ENCODE data around the gene COL5A1.

The COL5A1 gene

DNA sequence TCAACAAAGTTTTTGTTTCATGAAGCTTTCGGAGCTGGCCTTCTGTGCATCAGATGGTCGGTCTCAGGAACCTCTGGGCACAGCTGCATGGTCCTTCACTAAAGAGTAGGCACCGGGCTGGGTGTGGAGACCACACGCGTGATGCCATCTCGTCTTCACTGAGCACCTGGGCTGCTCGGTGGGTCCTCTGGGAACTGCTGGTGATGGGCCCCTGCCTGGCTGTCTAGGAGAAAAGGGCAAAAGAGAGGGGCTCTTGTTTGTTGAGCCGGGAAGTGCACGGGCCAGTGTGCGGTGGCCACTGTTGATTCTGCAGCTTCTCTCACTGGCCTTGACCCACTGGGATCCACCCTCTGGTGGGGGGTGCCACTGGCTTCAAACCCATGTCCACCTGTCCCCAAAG lies 46.0 kb downstream of the COL5A1 start:
- Histone ChIP-seq H3K23ac (ENCODE audit: low read length in 2 of 2) (no peak overlapping the region), H3K9ac (ENCODE audit: low read length) (no peak overlapping the region), H3K4me1 (ENCODE audit: control insufficient read depth, insufficient read depth, low read depth, low read length) (peaks cover 20% of the 10 kb centered on the region), H3K4me2 (ENCODE audit: low read length, poor library complexity, severe bottlenecking) (no peak overlapping the region), H3K18ac (ENCODE audit: low read depth in 1 of 2, low read length in 2 of 2) (no peak overlapping the region), H3K27ac (ENCODE audit: low read length, poor library complexity, severe bottlenecking) (no peak overlapping the region), H4K91ac (ENCODE audit: low read length) (no peak overlapping the region), H2BK5ac (ENCODE audit: low read depth, low read length, poor library complexity, severe bottlenecking) (no peak overlapping the region), H2AFZ (ENCODE audit: low read depth, low read length) (no peak overlapping the region), H3K27me3 (ENCODE audit: control insufficient read depth in 1 of 2, insufficient read depth in 1 of 2, low read length in 2 of 2) (no peaks in the 10 kb centered on the region), H3K4me3 (ENCODE audit: insufficient read depth in 1 of 2, low read depth in 1 of 2, low read length in 2 of 2) (no peak overlapping the region), H2AK5ac (ENCODE audit: low read length, severe bottlenecking) (no peak overlapping the region), H2BK120ac (ENCODE audit: low read depth, low read length) (no peak overlapping the region), H3K36me3 (ENCODE audit: control insufficient read depth in 1 of 2, insufficient read depth in 2 of 2, low read depth in 1 of 2, low read length in 2 of 2) (peaks cover 38 to 72% of the 10 kb centered on the region in 2 experiments), H4K8ac (ENCODE audit: low read length) (no peak overlapping the region), H3K4ac (ENCODE audit: low read depth in 1 of 2, low read length in 2 of 2) (no peak overlapping the region), H3K79me1 (replicated peaks; ENCODE audit: low read length, poor library complexity, severe bottlenecking) (peaks cover 67% of the 10 kb centered on the region), H2BK12ac (ENCODE audit: low read length in 2 of 2) (no peak overlapping the region), H3K9me3 (ENCODE audit: control insufficient read depth, low read length) (no peaks in the 10 kb centered on the region), H2BK15ac (ENCODE audit: low read depth, poor library complexity, severe bottlenecking) (peak overlapping the region; percentile 0), H3K14ac (ENCODE audit: low read length in 2 of 2) (no peak overlapping the region)
- no peak for DNase-seq
- 96% methylated on average over 10 of the region's 10 CpGs for WGBS

DNA sequence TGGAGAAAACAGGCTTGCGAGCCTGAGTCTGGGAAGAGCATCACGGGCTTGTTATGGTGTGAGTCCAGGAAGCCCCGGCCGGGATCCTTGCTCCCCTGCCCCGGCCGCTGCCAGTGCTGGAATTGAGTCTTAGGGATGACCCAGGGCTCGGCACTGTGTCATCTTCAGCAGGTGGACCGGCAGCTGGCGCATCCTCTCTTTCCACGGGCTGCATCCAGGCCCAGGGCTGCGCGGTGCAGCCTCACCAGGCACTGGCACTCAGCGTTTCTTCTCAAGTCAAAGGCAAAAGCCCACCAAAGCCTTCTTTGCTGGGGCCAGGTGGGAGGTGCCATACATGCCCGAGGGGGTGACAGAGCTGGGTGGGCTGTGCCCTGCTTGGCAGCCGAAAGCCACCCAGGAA lies 46.6 kb downstream of the COL5A1 start:
- no peak overlapping the region for H2BK15ac ChIP-seq (ENCODE audit: low read depth, poor library complexity, severe bottlenecking)
- no peaks in the 10 kb centered on the region for H3K27me3 ChIP-seq (ENCODE audit: control insufficient read depth in 1 of 2, insufficient read depth in 1 of 2, low read length in 2 of 2)
- H2BK120ac ChIP-seq (ENCODE audit: low read depth, low read length), result no peak overlapping the region
- H2AFZ ChIP-seq (ENCODE audit: low read depth, low read length), result no peak overlapping the region
- H3K79me1 ChIP-seq (replicated peaks; ENCODE audit: low read length, poor library complexity, severe bottlenecking), result peaks cover 62% of the 10 kb centered on the region
- no peak overlapping the region for H3K4me2 ChIP-seq (ENCODE audit: low read length, poor library complexity, severe bottlenecking)
- WGBS, result 96% methylated on average over 15 of the region's 15 CpGs
- H3K4me3 ChIP-seq (ENCODE audit: insufficient read depth in 1 of 2, low read depth in 1 of 2, low read length in 2 of 2), result no peak overlapping the region
- no peak overlapping the region for H3K4ac ChIP-seq (ENCODE audit: low read depth in 1 of 2, low read length in 2 of 2)
- no peak overlapping the region for H3K14ac ChIP-seq (ENCODE audit: low read length in 2 of 2)
- H3K36me3 ChIP-seq (ENCODE audit: control insufficient read depth in 1 of 2, insufficient read depth in 2 of 2, low read depth in 1 of 2, low read length in 2 of 2), result peaks cover 38 to 75% of the 10 kb centered on the region in 2 experiments
- H3K18ac ChIP-seq (ENCODE audit: low read depth in 1 of 2, low read length in 2 of 2), result peak overlapping the region in 1 of 2 experiments; percentile 26
- H4K8ac ChIP-seq (ENCODE audit: low read length), result no peak overlapping the region
- H2AK5ac ChIP-seq (ENCODE audit: low read length, severe bottlenecking), result no peak overlapping the region
- H3K4me1 ChIP-seq (ENCODE audit: control insufficient read depth, insufficient read depth, low read depth, low read length), result peaks cover 15% of the 10 kb centered on the region
- H4K91ac ChIP-seq (ENCODE audit: low read length), result no peak overlapping the region
- H3K9ac ChIP-seq (ENCODE audit: low read length), result no peak overlapping the region
- no peak for DNase-seq
- H2BK5ac ChIP-seq (ENCODE audit: low read depth, low read length, poor library complexity, severe bottlenecking), result no peak overlapping the region
- no peak overlapping the region for H3K23ac ChIP-seq (ENCODE audit: low read length in 2 of 2)
- no peaks in the 10 kb centered on the region for H3K9me3 ChIP-seq (ENCODE audit: control insufficient read depth, low read length)
- H2BK12ac ChIP-seq (ENCODE audit: low read length in 2 of 2), result no peak overlapping the region
- no peak overlapping the region for H3K27ac ChIP-seq (ENCODE audit: low read length, poor library complexity, severe bottlenecking)

DNA sequence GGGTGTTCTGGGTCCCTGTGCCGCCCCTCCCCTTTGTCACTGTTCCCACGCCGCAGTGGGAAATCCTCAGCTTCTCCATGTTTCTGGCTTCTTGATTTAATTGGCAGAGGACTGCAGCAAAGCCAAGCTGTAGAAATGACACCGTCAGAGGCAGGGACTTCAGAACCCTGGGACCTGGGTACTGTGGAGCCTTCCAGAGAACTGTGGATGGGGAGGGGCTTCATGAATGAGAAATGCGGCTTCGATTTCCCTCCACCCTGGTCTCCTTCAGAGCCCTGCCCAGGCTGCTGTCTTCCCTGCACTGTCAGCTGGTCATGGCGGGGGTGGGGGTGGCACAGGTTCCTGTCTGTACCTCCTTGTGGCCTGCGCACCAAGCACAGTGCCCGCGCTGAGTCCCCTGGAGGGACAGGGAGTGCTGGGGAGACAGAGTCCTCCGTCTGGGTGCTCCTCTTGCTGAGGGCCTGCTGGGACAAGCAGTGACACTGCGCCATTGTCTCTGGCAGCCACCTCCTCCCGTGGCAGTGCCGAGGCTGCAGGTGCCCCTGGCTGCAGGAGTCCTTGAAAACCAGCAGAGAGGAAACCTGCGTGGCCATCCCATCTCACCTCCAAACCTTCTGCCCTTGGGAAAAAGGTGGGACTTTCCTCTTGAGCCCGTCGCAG lies 47.2 kb downstream of the COL5A1 start:
- WGBS, result 95% methylated on average over 16 of the region's 17 CpGs
- H3K27me3 ChIP-seq (ENCODE audit: control insufficient read depth in 1 of 2, insufficient read depth in 1 of 2, low read length in 2 of 2), result no peaks in the 10 kb centered on the region
- H3K4me1 ChIP-seq (ENCODE audit: control insufficient read depth, insufficient read depth, low read depth, low read length), result peaks cover 13% of the 10 kb centered on the region
- peaks cover 63% of the 10 kb centered on the region for H3K79me1 ChIP-seq (replicated peaks; ENCODE audit: low read length, poor library complexity, severe bottlenecking)
- H3K36me3 ChIP-seq (ENCODE audit: control insufficient read depth in 1 of 2, insufficient read depth in 2 of 2, low read depth in 1 of 2, low read length in 2 of 2), result peaks cover 38 to 79% of the 10 kb centered on the region in 2 experiments
- no peak overlapping the region for H3K4me3 ChIP-seq (ENCODE audit: insufficient read depth in 1 of 2, low read depth in 1 of 2, low read length in 2 of 2)
- no peak overlapping the region for H2BK5ac ChIP-seq (ENCODE audit: low read depth, low read length, poor library complexity, severe bottlenecking)
- no peak for DNase-seq
- H4K91ac ChIP-seq (ENCODE audit: low read length), result no peak overlapping the region
- peak overlapping the region in 1 of 2 experiments; percentile 44 for H3K14ac ChIP-seq (ENCODE audit: low read length in 2 of 2)
- peak overlapping the region in 1 of 2 experiments; percentile 17 for H3K4ac ChIP-seq (ENCODE audit: low read depth in 1 of 2, low read length in 2 of 2)
- no peaks in the 10 kb centered on the region for H3K9me3 ChIP-seq (ENCODE audit: control insufficient read depth, low read length)
- no peak overlapping the region for H2BK15ac ChIP-seq (ENCODE audit: low read depth, poor library complexity, severe bottlenecking)
- no peak overlapping the region for H2AK5ac ChIP-seq (ENCODE audit: low read length, severe bottlenecking)
- H3K23ac ChIP-seq (ENCODE audit: low read length in 2 of 2), result peak overlapping the region in 1 of 2 experiments; percentile 85
- peak overlapping the region in 1 of 2 experiments; percentile 15 for H2BK12ac ChIP-seq (ENCODE audit: low read length in 2 of 2)
- H2BK120ac ChIP-seq (ENCODE audit: low read depth, low read length), result no peak overlapping the region
- H3K4me2 ChIP-seq (ENCODE audit: low read length, poor library complexity, severe bottlenecking), result no peak overlapping the region
- no peak overlapping the region for H3K27ac ChIP-seq (ENCODE audit: low read length, poor library complexity, severe bottlenecking)
- H3K9ac ChIP-seq (ENCODE audit: low read length), result no peak overlapping the region
- H3K18ac ChIP-seq (ENCODE audit: low read depth in 1 of 2, low read length in 2 of 2), result peak overlapping the region in 1 of 2 experiments; percentile 18
- H2AFZ ChIP-seq (ENCODE audit: low read depth, low read length), result no peak overlapping the region
- no peak overlapping the region for H4K8ac ChIP-seq (ENCODE audit: low read length)

DNA sequence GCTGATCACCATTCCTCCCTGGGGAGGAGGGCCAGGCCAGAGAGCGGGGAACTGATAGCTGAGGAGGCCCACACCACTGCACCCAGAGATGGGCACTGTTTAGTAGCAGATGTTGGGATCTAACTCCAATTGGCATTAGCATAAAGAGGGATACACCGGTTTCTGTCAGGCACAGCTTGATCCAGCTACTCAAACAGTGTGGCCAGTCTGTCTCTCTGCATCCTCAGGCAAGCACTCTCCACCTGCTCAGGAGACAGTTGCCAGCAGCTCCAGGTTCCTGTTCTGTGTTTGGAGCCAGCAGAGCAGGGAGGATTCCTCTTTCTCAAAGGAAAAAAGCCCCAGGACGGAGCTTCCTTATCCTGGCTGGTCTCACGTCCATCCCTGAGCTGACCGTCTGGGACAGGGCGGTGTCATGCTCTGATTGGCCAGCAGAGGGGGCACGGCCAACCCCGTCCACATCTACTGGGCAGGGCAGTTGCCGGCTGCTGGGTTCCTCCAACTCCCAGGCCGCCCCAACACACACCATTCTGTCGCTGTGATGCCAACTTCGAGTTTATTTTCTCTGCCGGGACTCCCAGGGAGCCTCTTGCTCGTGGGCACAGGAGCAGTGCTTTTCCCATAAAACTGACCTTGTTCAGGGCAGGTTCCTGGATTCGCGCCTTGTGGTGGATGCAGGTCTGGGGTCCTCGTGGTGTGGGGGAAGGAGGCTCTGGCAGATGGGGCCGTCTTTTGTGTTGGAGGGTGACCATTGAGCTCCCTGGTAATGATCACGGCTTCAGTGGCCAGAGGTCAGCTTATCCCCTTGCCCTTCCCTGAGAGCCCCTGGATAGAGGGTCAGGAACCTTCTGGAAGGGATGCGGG lies 47.9 kb downstream of the COL5A1 start:
- Histone ChIP-seq H4K8ac (ENCODE audit: low read length) (peak overlapping the region; percentile 36), H2AK5ac (ENCODE audit: low read length, severe bottlenecking) (no peak overlapping the region), H2BK12ac (ENCODE audit: low read length in 2 of 2) (no peak overlapping the region), H3K14ac (ENCODE audit: low read length in 2 of 2) (peak overlapping the region in 1 of 2 experiments; percentile 11), H3K9ac (ENCODE audit: low read length) (peak overlapping the region; percentile 38), H2BK120ac (ENCODE audit: low read depth, low read length) (no peak overlapping the region), H2AFZ (ENCODE audit: low read depth, low read length) (no peak overlapping the region), H3K18ac (ENCODE audit: low read depth in 1 of 2, low read length in 2 of 2) (peak overlapping the region; percentile 1 to 54), H3K23ac (ENCODE audit: low read length in 2 of 2) (no peak overlapping the region), H3K27ac (ENCODE audit: low read length, poor library complexity, severe bottlenecking) (no peak overlapping the region), H3K27me3 (ENCODE audit: control insufficient read depth in 1 of 2, insufficient read depth in 1 of 2, low read length in 2 of 2) (no peaks in the 10 kb centered on the region), H3K9me3 (ENCODE audit: control insufficient read depth, low read length) (no peaks in the 10 kb centered on the region), H3K4me1 (ENCODE audit: control insufficient read depth, insufficient read depth, low read depth, low read length) (peaks cover 13% of the 10 kb centered on the region), H4K91ac (ENCODE audit: low read length) (peak overlapping the region; percentile 35), H3K4me2 (ENCODE audit: low read length, poor library complexity, severe bottlenecking) (no peak overlapping the region), H3K4me3 (ENCODE audit: insufficient read depth in 1 of 2, low read depth in 1 of 2, low read length in 2 of 2) (no peak overlapping the region), H2BK15ac (ENCODE audit: low read depth, poor library complexity, severe bottlenecking) (no peak overlapping the region), H3K79me1 (replicated peaks; ENCODE audit: low read length, poor library complexity, severe bottlenecking) (peaks cover 66% of the 10 kb centered on the region), H2BK5ac (ENCODE audit: low read depth, low read length, poor library complexity, severe bottlenecking) (no peak overlapping the region), H3K36me3 (ENCODE audit: control insufficient read depth in 1 of 2, insufficient read depth in 2 of 2, low read depth in 1 of 2, low read length in 2 of 2) (peaks cover 36 to 80% of the 10 kb centered on the region in 2 experiments), H3K4ac (ENCODE audit: low read depth in 1 of 2, low read length in 2 of 2) (peak overlapping the region in 1 of 2 experiments; percentile 53)
- peak; percentile 65 for DNase-seq
- WGBS, result 60% methylated on average over 20 of the region's 20 CpGs

Measured in mesenchymal stem cell (in vitro differentiated cells and primary cell).